HTR-8/SVneo (cell line): ENCODE data around the gene SLC6A9.

ENCODE experiments used
- DNase-seq: peaks from one replicate; pipeline ENCODE4 v3.0.0; 2011; ENCODE audit warnings: low spot score, mixed read lengths; ENCODE audit not compliant: insufficient read length
- FAIRE-seq: peaks from 2 replicates; lab custom pipeline; 2011; peaks lifted over from hg19 to GRCh38; lab: Jason Lieb, UNC

SLC6A9 gene

DNA sequence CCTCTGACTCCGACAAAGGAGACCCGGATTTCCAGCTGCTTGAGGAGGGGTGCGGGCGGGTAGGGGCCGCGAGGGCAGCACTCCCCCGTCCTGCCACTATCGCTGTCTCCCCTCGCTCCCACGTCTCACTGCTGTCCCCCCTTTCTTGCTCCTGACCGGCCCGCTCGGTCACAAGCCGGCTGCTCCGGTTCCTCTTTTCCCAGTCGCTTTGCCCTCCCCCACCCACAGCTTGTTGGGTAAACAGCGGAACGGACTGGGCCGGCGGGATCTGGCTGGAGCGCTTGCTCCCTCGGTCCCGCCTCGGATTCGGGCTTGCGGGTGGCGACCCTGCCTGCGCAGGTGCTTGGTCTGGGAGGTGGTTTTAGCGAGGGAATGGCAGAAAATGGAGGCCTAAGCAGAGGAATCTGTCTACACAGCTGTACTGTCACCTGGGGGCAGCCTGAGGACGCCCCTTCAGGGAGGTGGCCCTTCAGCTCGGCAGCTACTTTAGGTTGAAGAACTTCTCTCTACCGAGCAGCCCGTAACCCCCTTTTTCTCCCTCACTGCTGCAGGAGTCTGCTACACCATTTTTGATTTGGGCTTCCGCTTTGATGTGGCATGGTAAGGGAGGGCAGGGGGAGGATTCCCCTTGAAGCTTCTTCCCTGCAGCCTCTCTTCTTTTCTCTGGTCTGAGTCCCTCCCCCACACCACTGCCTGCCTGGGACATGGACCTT is 55.9 kb downstream of the SLC6A9 start:
- no peak for FAIRE-seq
- no peak for DNase-seq

- FAIRE-seq: peak; percentile 98
Measured at GRCh38 chr1:43974443-43975248, 56.6 kb downstream of the SLC6A9 start, which contains the start of gene ATP6V0B. ATP6V0B (plus strand) TSS chr1:43974960; CDS start chr1:43975041, 81 bp downstream.

GRCh38 chr1:43973981-43974442 is 57.2 kb downstream of the SLC6A9 start:
- DNase-seq (no peak), FAIRE-seq (no peak)

More at GRCh38 chr1:43974443-43975248, 56.6 kb downstream of the SLC6A9 start, which contains the start of gene ATP6V0B:
- peak; percentile 89 for DNase-seq

DNA sequence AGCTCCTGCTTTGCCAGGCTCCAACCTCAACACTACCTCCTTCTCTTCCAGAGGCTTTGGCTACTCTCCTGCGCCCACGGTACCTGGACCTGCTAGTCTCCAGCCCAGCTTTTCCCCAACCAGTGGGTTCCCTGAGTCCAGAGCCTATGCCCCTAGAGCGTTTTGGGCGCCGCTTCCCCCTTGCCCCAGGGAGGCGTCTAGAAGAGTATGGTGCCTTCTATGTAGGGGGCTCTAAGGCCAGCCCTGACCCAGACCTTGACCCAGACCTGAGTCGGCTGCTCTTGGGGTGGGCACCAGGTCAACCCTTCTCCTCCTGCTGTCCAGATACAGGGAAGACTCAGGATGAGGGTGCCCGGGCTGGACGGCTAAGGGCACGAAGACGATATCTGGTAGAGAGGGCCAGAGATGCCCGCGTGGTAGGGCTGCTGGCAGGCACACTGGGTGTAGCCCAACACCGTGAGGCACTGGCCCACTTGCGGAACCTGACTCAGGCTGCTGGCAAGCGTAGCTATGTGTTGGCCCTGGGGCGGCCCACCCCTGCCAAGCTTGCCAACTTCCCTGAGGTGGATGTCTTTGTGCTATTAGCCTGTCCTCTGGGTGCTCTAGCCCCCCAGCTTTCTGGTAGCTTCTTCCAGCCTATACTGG is 59.8 kb downstream of the SLC6A9 start:
- FAIRE-seq: no peak

DNA sequence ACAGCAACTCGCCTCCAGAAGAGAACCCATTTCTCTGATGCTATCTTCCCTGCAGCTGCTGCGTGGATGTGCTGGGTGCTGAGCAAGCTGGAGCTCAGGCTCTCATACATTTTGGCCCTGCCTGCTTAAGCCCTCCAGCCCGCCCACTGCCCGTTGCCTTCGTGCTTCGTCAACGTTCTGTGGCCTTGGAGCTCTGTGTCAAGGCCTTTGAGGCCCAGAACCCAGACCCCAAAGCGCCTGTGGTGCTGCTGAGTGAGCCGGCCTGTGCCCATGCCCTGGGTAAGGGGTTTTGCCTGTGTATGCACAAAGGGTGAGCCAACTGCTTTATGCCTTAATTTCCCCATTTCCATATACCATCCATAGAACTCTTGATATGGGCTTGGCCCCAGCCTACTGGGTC is 60.4 kb downstream of the SLC6A9 start:
- DNase-seq: no peak
- FAIRE-seq: no peak

More for the DNA sequence above, 59.8 kb downstream of the SLC6A9 start:
- no peak for DNase-seq

GRCh38 chr1:43970502-43970901 is 60.8 kb downstream of the SLC6A9 start:
- FAIRE-seq (no peak), DNase-seq (no peak)

GRCh38 chr1:43969746-43970466 is 61.4 kb downstream of the SLC6A9 start, which contains the start of gene DPH2:
DPH2 (plus strand) TSS chr1:43970010; CDS start chr1:43970176, 166 bp downstream.
- DNase-seq: peak; percentile 98
- FAIRE-seq: peak; percentile 87

- FAIRE-seq: no peak
- no peak for DNase-seq
Measured at GRCh38 chr1:43969416-43969745, 61.9 kb downstream of the SLC6A9 start.

DNA sequence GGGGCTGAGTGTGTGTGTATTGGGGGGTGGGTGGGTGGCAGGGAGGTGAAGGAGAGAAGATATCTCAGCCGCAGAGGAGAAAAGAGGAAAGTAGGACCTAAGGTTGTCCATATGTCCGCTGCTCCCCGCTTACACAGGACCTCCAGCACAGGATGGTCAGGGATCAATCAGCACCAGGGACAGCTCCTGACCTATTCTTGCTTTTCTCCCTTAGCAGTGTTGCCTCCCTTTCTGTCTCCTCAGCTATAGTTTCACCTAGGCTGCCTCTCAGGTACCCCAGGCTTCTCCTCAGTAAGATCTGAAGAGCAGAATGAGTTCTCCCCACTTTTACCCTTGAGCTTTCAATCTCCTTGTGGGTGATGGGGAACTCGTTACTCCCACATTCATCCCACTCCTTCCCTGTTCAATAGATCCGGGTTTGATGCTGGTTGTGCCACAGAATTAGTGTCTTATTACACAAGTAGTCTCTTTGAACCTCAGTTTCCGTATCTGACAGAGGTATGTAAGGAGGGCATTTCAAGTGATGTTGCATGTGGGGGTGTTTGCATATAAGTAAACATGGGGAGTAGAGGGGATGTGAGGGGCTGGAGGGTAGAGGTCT is 62.8 kb downstream of the SLC6A9 start:
- no peak for DNase-seq
- no peak for FAIRE-seq

DNA sequence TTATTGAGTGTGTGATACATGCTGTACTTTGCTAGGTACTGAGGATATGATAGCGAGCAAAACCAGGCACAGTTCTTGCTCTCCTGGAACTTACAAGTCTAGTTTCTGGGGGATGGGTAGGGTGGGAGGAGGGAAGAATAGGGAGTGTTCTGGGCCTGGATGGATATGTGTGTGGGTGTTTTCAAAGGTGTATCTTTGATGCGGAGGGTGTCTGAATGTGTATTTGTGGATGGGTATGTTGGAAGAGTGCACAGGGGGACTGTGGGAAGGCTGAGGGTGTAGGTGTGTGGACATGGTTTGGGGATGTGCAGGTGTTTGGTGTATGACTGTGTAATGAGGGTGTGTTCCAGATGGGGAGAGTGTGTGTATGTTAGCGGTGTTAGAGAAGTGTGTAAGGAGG is 65.9 kb downstream of the SLC6A9 start:
- FAIRE-seq (no peak), DNase-seq (no peak)

DNA sequence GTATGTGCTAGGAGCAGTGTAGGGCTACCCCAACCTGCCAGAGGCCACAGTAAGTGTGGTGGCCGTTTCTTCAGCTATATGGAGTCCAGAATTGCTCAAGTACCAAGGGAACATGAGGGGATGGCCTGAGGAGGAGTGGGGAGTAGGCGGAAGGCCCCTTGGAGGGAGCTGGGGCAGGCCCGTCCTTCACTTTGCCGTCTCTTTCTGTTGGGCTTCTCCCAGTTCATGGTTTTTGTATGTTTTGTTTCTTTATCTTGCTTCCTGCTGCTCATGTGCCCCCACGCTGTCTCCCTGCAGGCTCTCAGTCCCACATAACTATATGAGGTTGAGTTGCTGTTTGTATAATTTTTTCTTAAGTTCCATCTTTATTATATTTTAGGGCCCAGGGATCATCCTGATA is 67.4 kb downstream of the SLC6A9 start:
- no peak for FAIRE-seq
- DNase-seq: no peak

- FAIRE-seq: no peak
- DNase-seq: no peak
Measured at GRCh38 chr1:43963006-43963405, 68.3 kb downstream of the SLC6A9 start.

- no peak for DNase-seq
- no peak for FAIRE-seq
Measured at GRCh38 chr1:43962324-43962723, 68.9 kb downstream of the SLC6A9 start.

GRCh38 chr1:43961692-43962091 is 69.6 kb downstream of the SLC6A9 start:
- FAIRE-seq (no peak), DNase-seq (no peak)

DNA sequence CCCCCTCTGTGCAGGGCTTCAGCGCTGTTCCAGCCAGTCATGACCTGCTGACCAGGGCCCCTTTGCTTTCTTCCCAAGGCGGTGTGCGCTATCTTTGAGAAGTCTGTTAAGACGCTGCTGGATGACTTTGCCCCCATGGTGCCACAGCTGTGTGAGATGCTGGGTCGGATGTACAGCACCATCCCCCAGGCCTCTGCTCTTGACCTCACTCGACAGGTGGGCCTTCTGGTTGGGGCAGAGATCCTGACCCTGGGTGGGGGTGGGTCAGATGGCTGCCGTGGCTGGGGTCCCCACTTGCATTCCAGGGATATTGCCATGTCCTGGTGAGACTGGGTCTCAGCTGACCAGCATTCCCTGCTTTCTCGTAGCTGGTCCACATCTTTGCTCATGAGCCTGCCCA is 70.5 kb downstream of the SLC6A9 start:
- FAIRE-seq: no peak
- DNase-seq: no peak

DNA sequence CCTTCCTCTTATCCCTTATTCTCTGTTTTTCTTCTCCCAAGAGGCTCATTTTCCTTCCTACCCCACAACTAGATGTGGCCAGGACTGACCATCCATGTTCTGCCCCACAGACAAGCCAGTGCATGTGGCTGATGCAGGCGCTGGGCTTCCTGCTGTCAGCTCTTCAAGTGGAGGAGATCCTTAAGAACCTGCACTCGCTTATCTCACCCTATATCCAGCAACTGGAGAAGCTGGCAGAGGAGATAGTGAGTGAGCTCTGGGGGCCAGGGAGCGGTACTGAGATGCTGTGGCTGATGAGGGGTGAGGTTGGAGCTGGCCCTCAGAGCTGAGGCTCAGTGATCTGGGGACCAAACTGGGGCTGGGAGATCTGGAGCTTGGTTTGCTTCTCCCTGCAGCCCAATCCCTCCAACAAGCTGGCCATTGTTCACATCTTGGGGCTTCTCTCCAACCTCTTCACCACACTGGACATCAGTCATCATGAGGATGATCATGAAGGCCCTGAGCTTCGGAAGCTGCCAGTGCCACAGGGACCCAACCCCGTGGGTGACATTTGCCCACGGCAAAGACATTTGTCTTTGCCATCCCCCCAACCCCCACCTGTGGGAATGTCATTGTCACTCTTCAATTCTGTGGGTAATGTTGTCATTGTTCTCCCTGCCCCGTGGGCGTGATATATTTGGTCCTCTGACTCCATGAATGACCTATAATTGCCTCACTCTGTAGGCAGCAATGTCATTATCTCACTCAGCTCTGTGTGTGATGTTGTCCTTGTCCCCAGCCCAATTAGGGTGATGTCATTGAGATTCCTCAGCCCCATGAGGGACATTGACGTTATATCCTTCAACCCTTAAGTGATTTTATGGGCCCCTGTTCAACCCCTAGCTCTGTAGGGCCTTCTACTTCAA is 72.7 kb downstream of the SLC6A9 start:
- DNase-seq (no peak), FAIRE-seq (no peak)

GRCh38 chr1:43957407-43958040 is 73.7 kb downstream of the SLC6A9 start:
- DNase-seq: no peak
- FAIRE-seq: no peak

GRCh38 chr1:43956234-43956633 is 75.0 kb downstream of the SLC6A9 start:
- DNase-seq (no peak), FAIRE-seq (no peak)
